Glutamatergic neuron (in vitro differentiated cells): ENCODE results near the gene YWHAE. TPM values are rescaled to one million over a fixed set of nuclear protein-coding genes. Genes with fewer than 3 reads are reported as not detected.
"Not testable (repeated sequence)": the region's sequence is repeated elsewhere in the genome, so short reads cannot be mapped to it uniquely, and the experiment has no call there.

Experiments used
- DNase-seq: peaks from one replicate; pipeline ENCODE4 v3.0.0; 2022
- H3K27ac Mint-ChIP-seq: one replicate; pipeline ENCODE4 v1.8.0; 2020; ENCODE audit warnings: mild to moderate bottlenecking, mixed read lengths, inconsistent platforms; ENCODE audit not compliant: unreplicated experiment
- H3K27me3 Mint-ChIP-seq: one replicate; pipeline ENCODE4 v1.8.0; 2020; ENCODE audit warnings: mild to moderate bottlenecking, moderate library complexity, mixed read lengths, inconsistent platforms; ENCODE audit not compliant: unreplicated experiment
- H3K36me3 Mint-ChIP-seq: one replicate; pipeline ENCODE4 v1.8.0; 2020; ENCODE audit warnings: mild to moderate bottlenecking, mixed read lengths, inconsistent platforms; ENCODE audit not compliant: unreplicated experiment
- H3K4me1 Mint-ChIP-seq: one replicate; pipeline ENCODE4 v1.8.0; 2020; ENCODE audit warnings: mild to moderate bottlenecking, low read depth, mixed read lengths, inconsistent platforms; ENCODE audit not compliant: unreplicated experiment
- H3K4me3 Mint-ChIP-seq: one replicate; pipeline ENCODE4 v1.8.0; 2020; ENCODE audit warnings: mild to moderate bottlenecking, mixed read lengths, inconsistent platforms; ENCODE audit not compliant: unreplicated experiment
- H3K9me3 Mint-ChIP-seq: one replicate; pipeline ENCODE4 v1.8.0; 2020; ENCODE audit warnings: mild to moderate bottlenecking, moderate library complexity, mixed read lengths, inconsistent platforms; ENCODE audit not compliant: unreplicated experiment
- total RNA-seq: library from RNA; stranded (reverse); fragmentation: NEBNext Ultra II Directional; extraction: Animal tissue kit (Norgen Biotek cat#: 25700); gene quantifications from one replicate; pipeline ENCODE4 v1.2.1, GENCODE V29; 2021; ENCODE audit not compliant: unreplicated experiment
- TF ChIP-seq, protein P1 (sequence below): fragments of 200-600 bp; sonication (generic); IDR thresholded peaks from one replicate; pipeline ENCODE4 v1.5.0; 2021; ENCODE audit not compliant: partially characterized antibody, unreplicated experiment

Gene YWHAE
- total RNA-seq, 1 donor from 2014 or later: 1,106 TPM

DNA sequence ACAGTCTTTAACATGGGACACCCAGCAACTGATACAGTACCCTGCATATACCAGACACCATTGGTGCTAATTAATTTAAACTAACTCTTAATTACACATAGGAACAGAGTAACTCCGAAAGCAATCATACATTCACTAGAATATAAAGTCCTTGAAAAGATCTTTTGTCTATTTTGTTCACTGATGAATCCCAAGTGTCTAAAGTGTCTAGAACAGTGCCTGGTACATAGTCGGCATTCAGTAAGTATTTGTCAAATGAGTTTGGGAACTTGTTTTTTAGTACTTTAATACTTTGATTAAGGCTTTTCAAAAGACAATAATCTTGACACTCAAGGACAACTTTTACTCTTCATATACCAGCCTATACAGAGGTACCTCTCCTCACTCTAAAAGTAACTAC lies 13.8 kb downstream of the YWHAE start:
- DNase-seq: no peak
- peaks cover 3% of the 10 kb centered on the region for H3K9me3 Mint-ChIP-seq
- TF ChIP-seq, protein P1, sequence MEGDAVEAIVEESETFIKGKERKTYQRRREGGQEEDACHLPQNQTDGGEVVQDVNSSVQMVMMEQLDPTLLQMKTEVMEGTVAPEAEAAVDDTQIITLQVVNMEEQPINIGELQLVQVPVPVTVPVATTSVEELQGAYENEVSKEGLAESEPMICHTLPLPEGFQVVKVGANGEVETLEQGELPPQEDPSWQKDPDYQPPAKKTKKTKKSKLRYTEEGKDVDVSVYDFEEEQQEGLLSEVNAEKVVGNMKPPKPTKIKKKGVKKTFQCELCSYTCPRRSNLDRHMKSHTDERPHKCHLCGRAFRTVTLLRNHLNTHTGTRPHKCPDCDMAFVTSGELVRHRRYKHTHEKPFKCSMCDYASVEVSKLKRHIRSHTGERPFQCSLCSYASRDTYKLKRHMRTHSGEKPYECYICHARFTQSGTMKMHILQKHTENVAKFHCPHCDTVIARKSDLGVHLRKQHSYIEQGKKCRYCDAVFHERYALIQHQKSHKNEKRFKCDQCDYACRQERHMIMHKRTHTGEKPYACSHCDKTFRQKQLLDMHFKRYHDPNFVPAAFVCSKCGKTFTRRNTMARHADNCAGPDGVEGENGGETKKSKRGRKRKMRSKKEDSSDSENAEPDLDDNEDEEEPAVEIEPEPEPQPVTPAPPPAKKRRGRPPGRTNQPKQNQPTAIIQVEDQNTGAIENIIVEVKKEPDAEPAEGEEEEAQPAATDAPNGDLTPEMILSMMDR: no peak
- no peak overlapping the region for H3K4me3 Mint-ChIP-seq
- no peak overlapping the region for H3K27ac Mint-ChIP-seq
- peaks cover 13% of the 10 kb centered on the region for H3K4me1 Mint-ChIP-seq
- peaks cover 2% of the 10 kb centered on the region for H3K27me3 Mint-ChIP-seq
- no peaks in the 10 kb centered on the region for H3K36me3 Mint-ChIP-seq

DNA sequence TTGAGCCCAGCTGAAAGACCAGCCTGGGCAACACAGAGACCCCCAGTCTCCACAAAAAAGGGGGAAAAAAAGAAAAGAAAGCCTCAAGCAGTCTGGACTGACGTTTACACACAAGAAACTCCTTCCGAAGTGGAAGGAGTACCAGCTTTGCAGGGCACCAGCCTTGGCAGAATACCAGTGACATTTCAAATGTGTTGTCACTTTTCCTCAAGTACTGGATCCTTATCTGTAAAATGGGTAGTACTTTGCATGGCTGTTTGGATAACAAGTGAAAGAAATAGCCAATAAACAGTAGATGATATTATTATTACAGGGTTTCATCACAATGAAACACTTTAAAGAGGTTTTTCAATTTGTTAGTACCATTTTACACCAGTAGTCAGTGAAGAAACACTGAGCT lies 14.2 kb downstream of the YWHAE start:
- Mint-ChIP-seq H3K9me3 (peaks cover 3% of the 10 kb centered on the region), H3K4me1 (peaks cover 13% of the 10 kb centered on the region), H3K4me3 (no peak overlapping the region), H3K36me3 (no peaks in the 10 kb centered on the region), H3K27ac (no peak overlapping the region), H3K27me3 (peaks cover 2% of the 10 kb centered on the region)
- TF ChIP-seq, protein P1: no peak
- no peak for DNase-seq

DNA sequence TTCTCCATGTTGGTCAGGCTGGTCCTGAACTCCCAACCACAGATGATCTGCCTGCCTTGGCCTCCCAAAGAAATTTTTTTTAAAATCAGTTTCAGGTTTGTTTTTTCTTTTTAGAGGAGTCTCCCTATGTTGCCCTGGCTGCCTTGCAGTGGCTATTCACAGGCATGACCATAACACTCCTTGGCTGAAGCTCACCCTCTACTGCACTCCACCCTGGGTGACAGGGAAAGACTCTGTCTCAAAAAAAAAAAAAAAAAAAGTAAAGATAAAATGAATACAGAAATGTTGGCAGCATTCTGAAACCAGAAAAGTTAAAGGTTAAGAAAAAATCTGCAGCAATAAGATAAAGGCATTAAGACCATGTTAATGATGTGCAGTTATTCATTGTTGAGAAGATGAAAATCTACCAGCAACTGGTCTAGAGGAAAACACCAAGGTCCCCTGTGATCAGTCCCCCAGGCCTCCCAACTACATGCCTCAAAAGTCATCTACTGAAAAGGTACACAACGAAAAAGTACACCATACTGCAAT lies 15.1 kb downstream of the YWHAE start:
- no peak overlapping the region for H3K4me3 Mint-ChIP-seq
- TF ChIP-seq, protein P1: no peak
- DNase-seq: no peak
- H3K4me1 Mint-ChIP-seq: peaks cover 15% of the 10 kb centered on the region
- H3K27me3 Mint-ChIP-seq: peaks cover 2% of the 10 kb centered on the region
- no peak overlapping the region for H3K27ac Mint-ChIP-seq
- H3K36me3 Mint-ChIP-seq: no peaks in the 10 kb centered on the region
- H3K9me3 Mint-ChIP-seq: peaks cover 3% of the 10 kb centered on the region

DNA sequence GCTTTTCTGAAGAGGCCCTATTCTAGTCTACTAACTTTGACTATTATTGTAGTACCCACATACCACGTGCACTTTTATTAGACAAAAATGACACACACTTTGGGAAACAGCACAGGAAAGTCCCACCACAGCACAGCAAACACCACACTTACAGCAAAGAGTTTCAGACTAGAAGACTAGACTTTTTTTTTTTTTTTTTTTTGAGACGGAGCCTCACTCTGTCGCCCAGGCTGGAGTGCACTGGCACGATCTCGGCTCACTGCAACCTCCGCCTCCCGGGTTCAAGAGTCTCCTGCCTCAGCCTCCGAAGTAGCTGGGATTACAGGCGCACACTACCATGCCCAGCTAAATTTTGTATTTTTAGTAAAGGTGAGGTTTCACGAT lies 20.1 kb downstream of the YWHAE start:
- H3K27ac Mint-ChIP-seq: peak overlapping the region; percentile 49
- H3K4me3 Mint-ChIP-seq: no peak overlapping the region
- H3K9me3 Mint-ChIP-seq: peaks cover 4% of the 10 kb centered on the region
- peaks cover 37% of the 10 kb centered on the region for H3K4me1 Mint-ChIP-seq
- no peak for DNase-seq
- no peaks in the 10 kb centered on the region for H3K36me3 Mint-ChIP-seq
- TF ChIP-seq, protein P1: no peak
- peaks cover 3% of the 10 kb centered on the region for H3K27me3 Mint-ChIP-seq

DNA sequence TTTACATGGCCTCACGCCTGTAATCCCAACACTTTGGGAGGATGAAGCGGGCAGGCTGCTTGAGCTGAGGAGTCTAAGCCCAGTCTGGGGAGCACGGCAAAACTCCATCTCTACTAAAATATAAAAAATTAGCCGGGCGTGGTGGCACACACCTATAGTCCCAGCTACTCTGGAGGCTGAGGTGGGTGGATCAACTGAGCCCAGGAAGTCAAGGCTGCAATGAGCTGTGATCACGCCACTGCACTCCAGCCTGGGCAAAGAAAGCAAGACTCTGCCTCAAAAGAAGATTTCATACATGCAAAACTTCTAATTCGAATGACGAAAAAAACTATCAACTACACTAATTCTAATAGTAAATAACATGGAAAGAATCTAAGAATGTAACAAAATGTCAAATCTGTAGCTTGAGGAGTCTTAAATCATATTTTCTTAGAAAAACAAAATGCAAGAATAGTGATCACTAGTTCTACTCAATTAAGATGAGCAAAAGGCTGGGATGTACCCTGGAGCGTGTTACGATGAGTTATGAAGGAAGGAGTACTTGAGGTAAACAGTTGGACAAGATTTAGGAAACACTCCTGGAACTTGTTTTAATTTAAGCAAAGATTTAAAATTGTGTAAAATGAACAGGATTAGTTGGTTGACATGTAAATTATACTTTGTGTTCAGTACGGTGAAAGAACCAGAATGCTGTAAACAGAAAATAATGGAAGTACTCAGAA lies 20.7 kb downstream of the YWHAE start:
- no peak overlapping the region for H3K27ac Mint-ChIP-seq
- peaks cover 3% of the 10 kb centered on the region for H3K27me3 Mint-ChIP-seq
- DNase-seq: no peak
- TF ChIP-seq, protein P1: no peak
- H3K4me3 Mint-ChIP-seq: no peak overlapping the region
- H3K9me3 Mint-ChIP-seq: peaks cover 5% of the 10 kb centered on the region
- H3K36me3 Mint-ChIP-seq: no peaks in the 10 kb centered on the region
- H3K4me1 Mint-ChIP-seq: peaks cover 38% of the 10 kb centered on the region

DNA sequence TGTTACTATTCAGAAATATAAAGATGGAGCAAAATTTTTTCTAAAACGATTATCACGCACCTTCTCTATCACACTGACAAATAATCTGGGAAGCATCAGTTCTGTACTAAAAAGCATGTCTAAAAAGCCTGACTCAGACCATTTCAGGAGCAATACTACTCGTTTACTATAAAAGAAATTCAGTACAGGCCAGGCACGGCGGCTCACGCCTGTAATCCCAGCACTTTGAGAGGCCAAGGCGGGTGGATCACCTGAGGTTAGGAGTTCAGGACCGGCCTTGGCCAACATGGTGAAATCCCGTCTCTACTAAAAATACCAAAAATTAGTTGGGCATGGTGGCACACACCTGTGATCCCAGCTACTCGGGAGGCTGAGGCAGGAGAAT lies 21.6 kb downstream of the YWHAE start:
- peaks cover 38% of the 10 kb centered on the region for H3K4me1 Mint-ChIP-seq
- not testable (repeated sequence) for H3K4me3 Mint-ChIP-seq

More for the DNA sequence above, 21.6 kb downstream of the YWHAE start:
- H3K27ac Mint-ChIP-seq: peak overlapping the region; percentile 68
- not testable (repeated sequence) for H3K27me3 Mint-ChIP-seq, DNase-seq, H3K36me3 Mint-ChIP-seq, H3K9me3 Mint-ChIP-seq
